H1 (cell line): ENCODE results near the gene DMBT1. TPM values are rescaled to one million over a fixed set of nuclear protein-coding genes. Genes with fewer than 3 reads are reported as not detected.

Experiments used
- CTCF ChIA-PET: fragments of 300-600 bp; sonication (Branson Sonifier 250); formaldehyde crosslinking; loops from one replicate; lab custom pipeline; 2021; ENCODE audit not compliant: partially characterized antibody; lab: Charles Lee
- POLR2A ChIA-PET: fragments of 300-600 bp; sonication (Branson Sonifier 250); formaldehyde crosslinking; loops from one replicate; lab custom pipeline; 2021; ENCODE audit warnings: inconsistent platforms; ENCODE audit not compliant: partially characterized antibody; lab: Charles Lee
- DNase-seq, 2 experiments: peaks; one replicate each; pipeline versions ENCODE4 v3.0.0 to v3.0.0-alpha.2; 2010 to 2022; ENCODE audit warnings: low spot score in 2 of 2, low read depth in 1 of 2, mixed read lengths in 1 of 2
- FAIRE-seq: peaks from 2 replicates; lab custom pipeline; 2011; peaks lifted over from hg19 to GRCh38; lab: Jason Lieb, UNC
- H2AFZ ChIP-seq: 2 replicates; pipeline ENCODE4 v1.8.1; 2012; ENCODE audit warnings: low read length, inconsistent platforms
- H2AK5ac ChIP-seq: 2 replicates; pipeline ENCODE4 v1.6.1; 2013; ENCODE audit warnings: low read depth, low read length
- H2BK120ac ChIP-seq: replicated peaks from 2 replicates; pipeline ENCODE3; 2013; ENCODE audit warnings: low read depth, low read length, inconsistent platforms
- H2BK12ac ChIP-seq: 2 replicates; pipeline ENCODE4 v1.6.1; 2013; ENCODE audit warnings: low read depth, low read length
- H2BK15ac ChIP-seq: 2 replicates; pipeline ENCODE4 v1.6.1; 2013; ENCODE audit warnings: low read length
- H2BK20ac ChIP-seq: 2 replicates; pipeline ENCODE4 v1.6.1; 2013; ENCODE audit warnings: low read length
- H2BK5ac ChIP-seq: 2 replicates; pipeline ENCODE4 v1.6.1; 2013; ENCODE audit warnings: low read depth, low read length
- H3K14ac ChIP-seq: 2 replicates; pipeline ENCODE4 v1.6.1; 2013; ENCODE audit warnings: inconsistent platforms; ENCODE audit not compliant: insufficient read length
- H3K18ac ChIP-seq: 2 replicates; pipeline ENCODE4 v1.6.1; 2013; ENCODE audit warnings: low read length; ENCODE audit errors: extremely low read depth
- H3K23ac ChIP-seq: 2 replicates; pipeline ENCODE4 v1.6.1; 2013; ENCODE audit warnings: inconsistent platforms; ENCODE audit not compliant: insufficient read length
- H3K23me2 ChIP-seq: 2 replicates; pipeline ENCODE4 v1.6.1; 2013; ENCODE audit warnings: low read depth, low read length
- H3K27ac ChIP-seq: 2 replicates; pipeline ENCODE4 v1.6.1; 2011; ENCODE audit warnings: low read depth, low read length, inconsistent platforms
- H3K27me3 ChIP-seq, 4 experiments: replicated peaks in 1 of 4; 1 replicate in 1 of 4; 2 replicates in 3 of 4; pipeline versions ENCODE4 v1.6.1 to v1.8.1; 2011 to 2013; ENCODE audit warnings: low read length in 3 of 4, mild to moderate bottlenecking in 3 of 4, inconsistent platforms in 2 of 4, mixed read lengths in 2 of 4, moderate library complexity in 1 of 4; ENCODE audit not compliant: control insufficient read depth in 3 of 4, insufficient read depth in 3 of 4; ENCODE audit errors: extremely low read depth in 1 of 4
- H3K36me3 ChIP-seq, 4 experiments: 2 replicates each; pipeline versions ENCODE4 v1.6.1 to v1.8.1; 2011 to 2013; ENCODE audit warnings: mild to moderate bottlenecking in 4 of 4, low read length in 3 of 4, moderate library complexity in 2 of 4, control low read depth in 1 of 4, inconsistent platforms in 1 of 4; ENCODE audit not compliant: insufficient read depth in 4 of 4, control insufficient read depth in 2 of 4
- H3K4ac ChIP-seq: replicated peaks from 2 replicates; pipeline ENCODE3; 2013; ENCODE audit warnings: low read length, low read depth, mixed read lengths, inconsistent platforms; ENCODE audit not compliant: insufficient read length
- H3K4me1 ChIP-seq, 4 experiments: replicated peaks in 1 of 4; 1 replicate in 1 of 4; 2 replicates in 3 of 4; pipeline versions ENCODE4 v1.6.1 to v1.8.1; 2011 to 2013; ENCODE audit warnings: low read length in 3 of 4, inconsistent platforms in 2 of 4, mixed read lengths in 1 of 4; ENCODE audit not compliant: insufficient read depth in 4 of 4, control insufficient read depth in 3 of 4
- H3K4me2 ChIP-seq, 2 experiments: 2 replicates each; pipeline versions ENCODE4 v1.6.1 to v1.8.1; 2011 to 2013; ENCODE audit warnings: low read depth in 2 of 2, low read length in 2 of 2, control low read depth in 1 of 2, inconsistent platforms in 1 of 2, mild to moderate bottlenecking in 1 of 2; ENCODE audit not compliant: insufficient read depth in 1 of 2
- H3K4me3 ChIP-seq, 4 experiments: fragments of 200-600, 300-600 bp in 1 of 4; sonication (generic), shearing (Covaris generic), sonication (Bioruptor Twin) in 1 of 4; 2 replicates each; pipeline versions ENCODE4 v1.5.1 to v1.8.1; 2011 to 2016; ENCODE audit warnings: low read length in 4 of 4, low read depth in 3 of 4, control low read depth in 2 of 4, inconsistent platforms in 2 of 4, mild to moderate bottlenecking in 2 of 4, mixed read lengths in 1 of 4, moderate library complexity in 1 of 4; ENCODE audit not compliant: insufficient read depth in 2 of 4; ENCODE audit errors: extremely low read depth in 1 of 4
- H3K56ac ChIP-seq: replicated peaks from 2 replicates; pipeline ENCODE3; 2013; ENCODE audit warnings: low read depth, mild to moderate bottlenecking, mixed read lengths, low read length, inconsistent platforms; ENCODE audit not compliant: insufficient read length
- H3K79me1 ChIP-seq: 2 replicates; pipeline ENCODE4 v1.6.1; 2013; ENCODE audit warnings: low read depth, low read length, control low read depth
- H3K79me2 ChIP-seq, 2 experiments: 2 replicates each; pipeline versions ENCODE4 v1.6.1 to v1.8.1; 2012 to 2013; ENCODE audit warnings: low read length in 2 of 2, mild to moderate bottlenecking in 2 of 2, inconsistent platforms in 1 of 2; ENCODE audit not compliant: insufficient read depth in 2 of 2, control insufficient read depth in 1 of 2
- H3K9ac ChIP-seq, 4 experiments: replicated peaks in 1 of 4; 1 replicate in 1 of 4; 2 replicates in 3 of 4; pipeline versions ENCODE4 v1.6.1 to v1.8.1; 2011 to 2013; ENCODE audit warnings: low read depth in 3 of 4, low read length in 3 of 4, control low read depth in 2 of 4, mild to moderate bottlenecking in 2 of 4, moderate library complexity in 2 of 4, inconsistent platforms in 1 of 4; ENCODE audit errors: extremely low read depth in 1 of 4
- H3K9me3 ChIP-seq, 2 experiments: 2 replicates each; pipeline versions ENCODE4 v1.6.1 to v1.8.1; 2012 to 2013; ENCODE audit warnings: mild to moderate bottlenecking in 2 of 2, moderate library complexity in 2 of 2, control low read depth in 1 of 2, inconsistent platforms in 1 of 2, low read depth in 1 of 2, low read length in 1 of 2, mixed read lengths in 1 of 2; ENCODE audit not compliant: insufficient read depth in 2 of 2
- H4K20me1 ChIP-seq, 2 experiments: replicated peaks in 1 of 2; 2 replicates each; pipeline versions ENCODE3 to v1.8.1; 2011 to 2013; ENCODE audit warnings: inconsistent platforms in 2 of 2, low read length in 2 of 2, mild to moderate bottlenecking in 1 of 2; ENCODE audit not compliant: insufficient read depth in 2 of 2, control insufficient read depth in 1 of 2
- H4K5ac ChIP-seq: 2 replicates; pipeline ENCODE4 v1.6.1; 2013; ENCODE audit warnings: low read length, low read depth, mixed read lengths, inconsistent platforms; ENCODE audit not compliant: insufficient read length
- H4K8ac ChIP-seq: 2 replicates; pipeline ENCODE4 v1.8.0; 2013; ENCODE audit warnings: mild to moderate bottlenecking, moderate library complexity, low read length, inconsistent platforms; ENCODE audit not compliant: insufficient read depth; ENCODE audit errors: extremely low read depth
- H4K91ac ChIP-seq: replicated peaks from 2 replicates; pipeline ENCODE3; 2013; ENCODE audit warnings: low read length, mixed read lengths, inconsistent platforms; ENCODE audit not compliant: insufficient read length
- CHD1 ChIP-seq: IDR thresholded peaks from 2 replicates; pipeline ENCODE4 v1.6.1; 2012; ENCODE audit warnings: low read depth, low read length, improper control_type of control experiment
- JUN ChIP-seq: IDR thresholded peaks from 2 replicates; pipeline ENCODE4 v1.6.1; 2011; ENCODE audit warnings: low read depth, mild to moderate bottlenecking, improper control_type of control experiment, low read length
- RBBP5 ChIP-seq: IDR thresholded peaks from 2 replicates; pipeline ENCODE4 v1.7.1; 2012; ENCODE audit warnings: low read depth, mild to moderate bottlenecking, inconsistent platforms, low read length, moderate library complexity, borderline replicate concordance
- SIRT6 ChIP-seq: IDR thresholded peaks from one replicate; pipeline ENCODE4 v1.7.1; 2012; ENCODE audit warnings: low read length, inconsistent platforms
- WGBS, 2 experiments: shearing (Covaris generic) in 1 of 2; methylation state at CpG; one replicate each; pipeline versions ENCODE4 v1.1.6 to v1.1.7; 2013 to 2015; ENCODE audit warnings: low lambda C conversion rate in 2 of 2, mixed read lengths in 2 of 2, inconsistent platforms in 1 of 2, low coverage in 1 of 2, missing lambda C conversion rate in 1 of 2; ENCODE audit not compliant: insufficient replicate concordance in 2 of 2, insufficient coverage in 1 of 2, insufficient read length in 1 of 2; ENCODE audit errors: extremely low coverage in 1 of 2, missing lambda C conversion rate in 1 of 2; 5-methylcytosine and 5-hydroxymethylcytosine counted together
- polyA plus RNA-seq, 7 experiments: library from polyadenylated mRNA; depleted of rRNA in 3 of 7; stranded (reverse) in 5 of 7; unstranded in 2 of 7; fragments of >200 nt in 5 of 7; fragments of 200-250 nt in 2 of 7; gene quantifications; 1 replicate in 5 of 7; 2 replicates in 1 of 7; 4 replicates in 1 of 7; pipeline versions ENCODE4 v1.2.1 to v1.2.3, GENCODE V29; 2011 to 2013; ENCODE audit warnings: missing spikeins in 2 of 7, mixed read lengths in 2 of 7
- total RNA-seq: library from RNA; stranded (reverse); fragmentation: NEBNext Ultra II Directional; extraction: Animal tissue kit (Norgen Biotek cat#: 25700); gene quantifications from 2 replicates; pipeline ENCODE4 v1.2.1, GENCODE V29; 2021

DMBT1 gene
- total and polyA plus RNA-seq, 2 of the 8 experiments (the other 6 are each of a cell fraction or from before 2014, with no cell fraction given) = 0.03 TPM; not detected in 1

DNA sequence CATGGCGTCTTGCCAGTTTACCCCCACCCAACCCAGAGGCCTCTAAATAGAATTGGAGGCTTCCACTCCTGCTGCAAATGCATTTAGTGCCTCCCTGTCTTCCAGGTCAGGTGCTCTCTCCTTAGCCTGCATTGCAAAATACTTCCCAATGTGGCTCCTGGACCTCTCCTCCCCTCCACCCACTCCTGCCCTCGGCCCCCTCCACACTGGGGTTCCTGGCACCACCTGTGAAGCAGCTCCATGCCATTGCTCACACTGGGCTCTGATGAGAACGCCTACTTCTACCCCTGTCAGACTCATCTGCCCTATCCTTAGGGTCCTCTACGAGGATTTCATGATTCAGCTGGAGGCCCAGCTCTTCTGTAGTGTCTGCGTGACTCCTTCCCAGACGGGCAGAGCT lies 101.7 kb downstream of the DMBT1 start:
- Histone ChIP-seq H3K56ac (no peak overlapping the region), H3K36me3 (no peaks in the 10 kb centered on the region), H3K9me3 (no peaks in the 10 kb centered on the region), H3K23me2 (no peaks in the 10 kb centered on the region), H4K20me1 (no peaks in the 10 kb centered on the region), H2BK20ac (no peak overlapping the region), H3K23ac (no peak overlapping the region), H3K27ac (no peak overlapping the region), H4K91ac (no peak overlapping the region), H2BK15ac (no peak overlapping the region), H4K5ac (no peak overlapping the region), H3K14ac (no peak overlapping the region), H3K4ac (no peak overlapping the region), H3K9ac (no peak overlapping the region), H2BK120ac (no peak overlapping the region), H3K18ac (no peak overlapping the region), H2BK12ac (no peak overlapping the region), H2AFZ (peak overlapping the region; percentile 13; the same call in 1 of the 2 replicates), H3K79me1 (no peaks in the 10 kb centered on the region), H3K27me3 (no peaks in the 10 kb centered on the region), H3K4me2 (no peak overlapping the region), H3K4me3 (no peak overlapping the region), H3K79me2 (no peaks in the 10 kb centered on the region), H4K8ac (no peak overlapping the region), H3K4me1 (0 out of 7 replicates have a peak, but pooled peaks cover 0 to 2% (median 0%) of the 10 kb centered on the region in 4 experiments), H2AK5ac (no peak overlapping the region), H2BK5ac (no peak overlapping the region)
- WGBS, 2 experiments = 82% methylated on average over 6 of the region's 6 CpGs; no CpG with 5 or more reads in 1 of the 2 experiments
- ChIA-PET CTCF (interaction anchor here (4.0 kb wide), 1 partner anchor 13 kb away, joined by 26 read pairs; no protein-coding TSS in a partner anchor), POLR2A (no interaction called here)
- TF ChIP-seq SIRT6 = no peak
- no peak for TF ChIP-seq JUN
- no peak for TF ChIP-seq CHD1
- no peak for TF ChIP-seq RBBP5
- no peak for DNase-seq
- FAIRE-seq = no peak
